ENCODE results near the gene GPR25.

- no peak for TF ChIP-seq CTCF (IDR thresholded peaks at IDR 0.05; ENCODE audit: low read depth, low read length, poor library complexity, severe bottlenecking)
- no peak for TF ChIP-seq EZH2phosphoT487 (IDR thresholded peaks at IDR 0.05; ENCODE audit: borderline replicate concordance, low read length)
Measured at GRCh38 chr1:200890027-200890426, 17.2 kb downstream of the GPR25 start.

Measured in DOHH2 (cell line).